Subcutaneous adipose tissue (tissue), 4 donors: ENCODE results near the gene PRAME. TPM values are rescaled to one million over a fixed set of nuclear protein-coding genes. Genes with fewer than 3 reads are reported as not detected.

Experiments used
- CTCF ChIP-seq: fragments of 450-650 bp; IDR thresholded peaks from one replicate; pipeline ENCODE4 v1.5.1; 2016; ENCODE audit warnings: low read depth, mild to moderate bottlenecking, control low read depth, antibody characterized with exemption, moderate library complexity
- small RNA-seq: library from RNA; depleted of rRNA; stranded (forward); fragments of <200 nt; gene quantifications from one replicate; pipeline ENCODE3, GENCODE V24; 2016
- total RNA-seq, 4 donors: library from RNA; depleted of rRNA; stranded (reverse); fragments of >200 nt; gene quantifications; one replicate each; pipeline ENCODE4 v1.1.0, GENCODE V29; 2016

Gene PRAME
- total RNA-seq, 4 donors from 2014 or later, result not detected

GRCh38 chr22:22512951-22513350, 46.1 kb downstream of the PRAME start:
- TF ChIP-seq CTCF, result no peak

- TF ChIP-seq CTCF, result no peak
Observed at GRCh38 chr22:22508274-22509176, 50.5 kb downstream of the PRAME start, which contains the start of gene ZNF280B. Gene ZNF280B, minus strand, starts transcription at chr22:22508742. Its CDS starts 19,344 bp downstream, at chr22:22489398.

GRCh38 chr22:22507743-22508273, 51.3 kb downstream of the PRAME start:
- TF ChIP-seq CTCF, result no peak

GRCh38 chr22:22506736-22507135, 52.3 kb downstream of the PRAME start:
- TF ChIP-seq CTCF, result no peak

GRCh38 chr22:22498267-22498666, 60.8 kb downstream of the PRAME start:
- TF ChIP-seq CTCF, result no peak

Small RNA genes lying within 50 kb of the gene (small RNA-seq; reads per million reads assigned to genes)
- gene IGLV2-34, result not detected

Other genes starting within 250 kb of the PRAME start
- under 1 TPM in 2 of 4 donors, not detected in 2; 0.49 to 0.68 TPM for gene ZNF280B, start 50.5 kb downstream of the PRAME start, total RNA-seq
- gene ZNF280A, start 39.0 kb downstream of the PRAME start, total RNA-seq, result not detected
- gene GGTLC2, start 85.3 kb upstream of the PRAME start, total RNA-seq, result not detected